ENCODE data around the gene PLAU. TPM values are rescaled to one million over a fixed set of nuclear protein-coding genes. Genes with fewer than 3 reads are reported as not detected.

PLAU gene
- total and polyA plus RNA-seq, 7 donors, result 3.8 to 18.2 (median 7.6) TPM

DNA sequence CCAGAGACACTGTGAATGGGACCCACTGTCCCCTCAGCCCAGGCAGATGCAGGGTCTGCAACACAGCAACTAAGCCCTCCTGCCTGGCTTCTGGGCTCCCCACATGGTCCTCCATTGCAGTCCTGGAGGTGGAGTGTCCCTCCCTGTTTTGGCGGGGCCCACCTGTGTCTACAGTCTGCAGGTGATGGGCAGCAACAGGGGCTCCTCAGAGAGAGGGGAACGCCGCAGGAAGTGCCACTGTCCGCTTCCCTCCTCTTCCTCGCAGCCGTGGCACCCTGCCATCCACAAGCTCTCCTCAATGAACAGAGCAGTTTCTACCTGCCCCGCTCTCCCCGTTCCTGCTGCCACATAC is 45.8 kb upstream of the PLAU start:
- Histone ChIP-seq H3K36me3 (ENCODE audit: insufficient read depth in 1 of 2, low read depth in 1 of 2) (peaks cover 4 to 16% of the 10 kb centered on the region in 2 donors), H3K4me1 (peaks cover 65% of the 10 kb centered on the region), H3K9me3 (no peaks in the 10 kb centered on the region), H3K27ac (no peak overlapping the region), H3K27me3 (ENCODE audit: insufficient read depth in 3 of 3, low read length in 2 of 3) (no peaks in the 10 kb centered on the region), H3K4me3 (no peak overlapping the region)
- DNase-seq (no peak), ATAC-seq (no peak)
- 60 to 67% (median 66%) methylated on average over 6 to 8 of the region's 8 CpGs for WGBS, 3 donors
- intact Hi-C loops (cut with DNase I), result no loop called here
- TF ChIP-seq, protein P1, sequence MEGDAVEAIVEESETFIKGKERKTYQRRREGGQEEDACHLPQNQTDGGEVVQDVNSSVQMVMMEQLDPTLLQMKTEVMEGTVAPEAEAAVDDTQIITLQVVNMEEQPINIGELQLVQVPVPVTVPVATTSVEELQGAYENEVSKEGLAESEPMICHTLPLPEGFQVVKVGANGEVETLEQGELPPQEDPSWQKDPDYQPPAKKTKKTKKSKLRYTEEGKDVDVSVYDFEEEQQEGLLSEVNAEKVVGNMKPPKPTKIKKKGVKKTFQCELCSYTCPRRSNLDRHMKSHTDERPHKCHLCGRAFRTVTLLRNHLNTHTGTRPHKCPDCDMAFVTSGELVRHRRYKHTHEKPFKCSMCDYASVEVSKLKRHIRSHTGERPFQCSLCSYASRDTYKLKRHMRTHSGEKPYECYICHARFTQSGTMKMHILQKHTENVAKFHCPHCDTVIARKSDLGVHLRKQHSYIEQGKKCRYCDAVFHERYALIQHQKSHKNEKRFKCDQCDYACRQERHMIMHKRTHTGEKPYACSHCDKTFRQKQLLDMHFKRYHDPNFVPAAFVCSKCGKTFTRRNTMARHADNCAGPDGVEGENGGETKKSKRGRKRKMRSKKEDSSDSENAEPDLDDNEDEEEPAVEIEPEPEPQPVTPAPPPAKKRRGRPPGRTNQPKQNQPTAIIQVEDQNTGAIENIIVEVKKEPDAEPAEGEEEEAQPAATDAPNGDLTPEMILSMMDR (IDR thresholded peaks at IDR 0.05), result no peak

DNA sequence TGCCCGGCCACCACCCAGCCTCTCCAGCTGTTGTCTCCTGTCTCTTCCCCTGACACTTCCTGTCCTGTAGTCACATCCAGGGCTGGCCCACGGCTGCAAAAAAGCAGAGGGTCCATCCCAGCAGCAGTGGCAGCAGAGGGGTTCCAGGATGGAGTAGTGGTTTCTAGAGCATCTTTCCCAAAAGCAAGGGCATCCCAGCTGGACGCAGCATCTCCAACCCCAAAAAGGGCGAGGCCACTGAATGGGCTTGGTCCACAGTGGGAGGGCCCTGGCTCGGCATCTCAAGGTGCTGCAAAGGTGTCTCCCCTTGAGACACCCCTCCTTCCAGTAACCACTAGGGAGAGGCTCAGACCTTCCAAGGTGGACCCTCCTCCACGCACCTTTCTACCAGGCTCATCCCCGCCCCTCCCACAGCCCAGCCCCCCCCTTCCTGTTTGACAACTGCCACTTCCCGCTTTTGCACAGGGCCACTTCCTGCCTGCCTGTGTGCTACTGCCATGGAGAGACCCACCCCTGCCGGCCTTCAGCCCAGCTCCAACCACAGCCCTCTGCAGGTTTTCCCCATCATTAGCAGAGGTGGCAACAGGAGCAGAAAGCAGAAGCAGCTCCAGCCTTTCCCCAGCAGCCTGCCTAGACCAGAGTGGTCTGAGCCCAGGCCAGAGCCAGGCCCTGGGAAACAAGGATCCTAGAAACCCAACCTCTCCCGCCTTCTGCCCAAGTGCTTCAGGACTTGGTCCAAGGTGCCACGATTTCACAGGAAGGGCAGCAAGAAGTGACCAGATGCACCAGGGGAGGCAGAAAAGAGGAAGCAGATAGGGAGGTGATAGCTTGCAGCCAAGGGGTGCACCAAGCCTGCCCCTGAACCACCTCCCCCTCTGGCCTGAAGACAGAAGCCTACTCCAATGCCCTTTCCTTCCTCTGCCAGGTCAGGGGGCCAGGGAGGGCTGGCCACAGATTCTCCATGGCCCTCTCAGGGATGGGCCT is 45.2 kb upstream of the PLAU start:
- TF ChIP-seq, protein P1 (IDR thresholded peaks at IDR 0.05), result no peak
- WGBS, 3 donors, result 42 to 55% (median 48%) methylated on average over 11 of the region's 11 CpGs
- Histone ChIP-seq H3K4me1 (peaks cover 65% of the 10 kb centered on the region), H3K36me3 (ENCODE audit: insufficient read depth in 1 of 2, low read depth in 1 of 2) (peaks cover 0 to 16% of the 10 kb centered on the region in 2 donors), H3K4me3 (no peak overlapping the region), H3K27me3 (ENCODE audit: insufficient read depth in 3 of 3, low read length in 2 of 3) (no peaks in the 10 kb centered on the region), H3K9me3 (no peaks in the 10 kb centered on the region), H3K27ac (peak overlapping the region; percentile 67)
- peak in 2 of 4 donors; percentile 18 to 20 for ATAC-seq
- DNase-seq, result no peak
- intact Hi-C loops (cut with DNase I), result no loop called here

DNA sequence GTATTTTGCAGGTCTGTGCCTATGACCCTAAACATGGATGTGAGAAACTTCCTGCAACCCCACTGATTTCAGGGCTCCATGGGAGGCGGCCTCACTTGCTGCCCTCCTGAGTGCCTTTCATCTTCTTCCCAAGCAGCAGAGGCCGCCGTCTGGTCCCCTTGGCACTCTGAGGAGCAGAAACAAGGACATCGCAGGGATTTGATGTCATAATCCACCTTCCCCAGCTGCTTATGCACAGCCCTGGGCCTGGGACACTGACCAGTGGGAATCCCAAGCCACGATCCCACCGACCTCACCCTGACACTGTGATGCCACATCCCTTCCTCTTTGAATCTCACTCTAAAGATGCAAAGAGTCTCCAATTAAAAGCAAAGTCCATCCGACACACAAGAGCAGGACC is 44.3 kb upstream of the PLAU start:
- Histone ChIP-seq H3K27ac (peak overlapping the region; percentile 67), H3K27me3 (ENCODE audit: insufficient read depth in 3 of 3, low read length in 2 of 3) (no peaks in the 10 kb centered on the region), H3K36me3 (ENCODE audit: insufficient read depth in 1 of 2, low read depth in 1 of 2) (peaks cover 0 to 15% of the 10 kb centered on the region in 2 donors), H3K9me3 (no peaks in the 10 kb centered on the region), H3K4me3 (no peak overlapping the region), H3K4me1 (peaks cover 73% of the 10 kb centered on the region)
- 61 to 76% (median 62%) methylated on average over 7 of the region's 7 CpGs for WGBS, 3 donors
- ATAC-seq (no peak), DNase-seq (no peak)
- intact Hi-C loops (cut with DNase I), result no loop called here
- TF ChIP-seq, protein P1 (IDR thresholded peaks at IDR 0.05), result no peak

DNA sequence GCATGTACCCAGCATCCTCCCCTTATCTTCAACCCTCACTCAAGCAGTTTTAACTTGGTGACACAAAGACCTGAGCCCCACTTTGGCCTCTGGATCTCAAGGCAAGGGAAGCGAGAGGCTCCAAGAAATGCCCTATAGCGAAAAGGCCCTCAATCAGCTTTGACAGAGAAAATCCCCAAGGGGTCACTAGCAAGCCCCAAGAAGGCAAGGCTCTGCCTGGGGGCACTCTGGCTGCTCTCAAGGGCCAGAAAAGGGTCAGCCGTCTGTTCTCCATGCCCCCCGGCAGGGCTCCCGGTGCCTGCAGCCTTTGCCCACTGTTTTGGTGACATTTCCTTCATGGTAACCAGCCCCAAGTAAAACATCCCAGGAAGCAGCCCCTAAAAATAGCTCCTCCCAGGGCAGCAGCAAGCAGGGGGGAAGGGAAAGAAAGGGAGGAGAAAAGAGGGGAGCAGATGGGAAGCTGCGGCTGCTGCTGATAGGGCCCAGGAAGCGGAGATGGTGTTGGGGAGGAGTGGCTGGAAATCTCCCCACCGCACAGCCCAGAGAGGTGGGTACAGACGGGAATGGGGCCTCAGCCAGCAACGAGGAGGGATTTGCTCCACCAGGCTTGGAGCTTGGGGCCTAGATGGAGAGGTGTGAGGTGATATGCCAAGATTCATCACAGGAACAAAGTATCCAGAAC is 43.7 kb upstream of the PLAU start:
- 18 to 41% (median 24%) methylated on average over 10 of the region's 10 CpGs for WGBS, 3 donors
- peak overlapping the region; percentile 67 for H3K27ac ChIP-seq
- H3K4me1 ChIP-seq, result peaks cover 79% of the 10 kb centered on the region
- no peaks in the 10 kb centered on the region for H3K27me3 ChIP-seq (ENCODE audit: insufficient read depth in 3 of 3, low read length in 2 of 3)
- H3K9me3 ChIP-seq, result no peaks in the 10 kb centered on the region
- peaks cover 0 to 15% of the 10 kb centered on the region in 2 donors for H3K36me3 ChIP-seq (ENCODE audit: insufficient read depth in 1 of 2, low read depth in 1 of 2)
- ATAC-seq (peak in 3 of 4 donors; percentile 12 to 25 (median 13)), DNase-seq (no peak)
- peak overlapping the region; percentile 2 for H3K4me3 ChIP-seq
- intact Hi-C loops (cut with DNase I), result no loop called here
- TF ChIP-seq, protein P1 (IDR thresholded peaks at IDR 0.05), result no peak

All from psoas muscle (tissue), 8 donors.